Glomerular visceral epithelial cell (primary cell): ENCODE data around the gene CHST11.

Experiments
- DNase-seq: peaks from one replicate; pipeline ENCODE4 v3.0.0-alpha.2; 2016; ENCODE audit errors: extremely low spot score

CHST11 gene

DNA sequence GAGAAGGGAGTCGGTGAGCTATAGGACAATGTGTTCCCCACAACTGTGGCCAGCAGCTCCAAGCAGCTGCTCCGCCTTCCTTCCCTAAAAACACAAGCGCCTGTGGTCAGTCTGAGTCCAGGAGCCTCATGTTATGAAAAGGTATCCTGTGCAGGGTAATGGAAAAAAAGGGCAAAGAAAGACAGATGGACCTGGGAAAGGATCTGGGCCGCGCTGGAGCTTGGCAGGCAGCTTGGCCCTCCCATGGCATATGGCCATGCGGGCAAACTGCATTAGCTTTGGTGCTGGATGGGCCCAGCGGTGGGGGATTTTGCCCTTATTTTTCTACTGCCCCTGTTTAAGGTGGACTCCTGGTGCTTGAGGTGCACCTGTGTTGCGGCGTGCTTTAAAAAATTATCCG, 23.7 kb upstream of the CHST11 start:
- no peak for DNase-seq

DNA sequence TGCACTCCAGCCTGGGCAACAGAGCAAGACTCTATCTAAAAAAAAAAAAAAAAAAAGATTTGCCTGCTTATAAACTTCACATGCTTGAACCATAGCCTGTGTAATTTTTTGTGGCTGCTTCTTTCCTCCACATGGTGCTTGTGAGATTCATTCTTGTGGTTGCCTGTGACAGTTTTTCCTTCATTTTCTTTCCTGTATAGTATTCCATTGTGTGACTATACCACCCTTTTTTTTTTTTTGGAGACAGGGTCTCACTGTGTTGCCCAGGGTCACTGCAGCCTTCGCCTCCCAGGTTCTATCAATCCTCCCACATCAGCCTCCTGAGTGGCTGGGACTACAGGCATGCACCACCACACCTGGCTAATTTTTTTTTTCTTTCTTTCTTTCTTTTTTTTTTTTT, 22.6 kb upstream of the CHST11 start:
- no peak for DNase-seq

DNA sequence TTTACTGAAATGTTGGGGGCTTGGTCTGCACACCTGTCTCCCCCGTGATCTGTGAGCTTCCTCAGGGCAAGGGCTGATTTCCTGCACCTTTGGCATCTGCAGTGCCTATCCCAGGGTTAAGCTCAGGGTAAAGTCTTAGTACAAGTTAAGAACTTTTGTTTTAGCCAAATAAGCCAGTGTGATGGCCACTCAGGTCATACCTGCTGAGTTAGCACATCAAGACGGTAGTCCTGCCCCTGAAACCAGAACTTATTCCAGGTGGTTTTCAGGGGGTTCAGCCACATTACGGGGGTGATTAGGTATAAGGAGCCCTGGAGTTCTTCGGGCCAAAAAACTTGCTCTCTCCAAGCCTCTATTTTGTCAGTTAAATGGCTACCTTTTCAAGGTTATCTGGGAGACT, 21.6 kb upstream of the CHST11 start:
- no peak for DNase-seq

GRCh38 chr12:104435765-104436164, 21.0 kb upstream of the CHST11 start:
- DNase-seq = no peak

GRCh38 chr12:104436790-104437189, 20.0 kb upstream of the CHST11 start:
- no peak for DNase-seq

GRCh38 chr12:104438134-104438533, 18.6 kb upstream of the CHST11 start:
- no peak for DNase-seq

GRCh38 chr12:104439137-104439536, 17.6 kb upstream of the CHST11 start:
- no peak for DNase-seq

DNA sequence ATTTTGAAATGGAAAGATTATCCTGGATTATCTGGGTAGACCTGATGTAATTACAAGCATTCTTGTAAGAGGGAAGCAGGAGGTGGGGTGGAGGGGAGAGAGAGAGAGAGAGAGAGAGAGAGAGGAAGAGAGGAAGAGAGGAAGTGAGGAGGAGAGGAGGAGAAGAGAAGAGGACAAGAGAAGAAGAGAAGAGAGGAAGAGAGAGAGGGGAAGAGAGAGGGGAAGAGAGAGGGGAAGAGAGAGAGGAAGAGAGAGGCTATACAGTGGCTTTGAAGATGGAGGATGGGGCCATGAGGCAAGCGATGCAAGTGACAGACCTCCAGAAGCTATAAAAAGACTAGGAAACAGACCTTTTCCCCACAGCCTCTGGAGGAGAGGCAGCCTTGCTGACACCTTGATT, 13.7 kb upstream of the CHST11 start:
- DNase-seq = no peak

DNA sequence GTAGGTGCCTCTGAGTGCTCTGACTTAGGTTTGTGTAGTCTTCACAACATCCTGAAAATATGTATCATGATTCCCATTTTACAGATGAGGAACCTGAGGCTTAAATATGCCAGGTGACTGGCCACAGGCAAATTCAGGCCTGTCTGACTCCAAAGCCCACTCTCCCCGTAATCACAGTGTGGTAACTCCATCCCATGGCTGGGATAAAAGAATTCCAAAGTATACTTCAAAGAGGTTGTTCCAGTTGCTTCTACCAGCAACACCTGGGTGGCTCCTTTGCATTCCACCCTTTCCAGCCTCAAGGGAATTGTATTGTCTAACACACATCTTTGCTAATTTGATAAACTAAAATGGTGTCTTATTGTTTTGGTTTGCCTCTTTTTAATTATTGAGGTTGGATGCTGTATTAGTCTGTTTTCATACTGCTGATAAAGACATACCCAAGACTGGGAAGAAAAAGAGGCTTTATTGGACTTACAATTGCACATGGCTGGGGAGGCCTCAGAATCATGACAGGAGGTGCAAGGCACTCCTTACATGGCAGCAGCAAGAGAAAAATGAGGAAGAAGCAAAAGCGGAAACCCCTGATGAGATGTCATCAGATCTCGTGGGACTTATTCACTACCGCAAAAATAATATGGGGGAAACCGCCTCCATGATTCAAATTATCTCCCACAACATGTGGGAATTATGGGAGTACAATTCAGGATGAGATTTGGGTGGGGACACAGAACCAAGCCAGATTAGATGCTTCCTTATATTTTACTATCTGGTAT, 9.9 kb upstream of the CHST11 start:
- DNase-seq = no peak

- DNase-seq = no peak
Observed at GRCh38 chr12:104448031-104448430, 8.7 kb upstream of the CHST11 start.

GRCh38 chr12:104448451-104448850, 8.3 kb upstream of the CHST11 start:
- no peak for DNase-seq

GRCh38 chr12:104450700-104451099, 6.0 kb upstream of the CHST11 start:
- no peak for DNase-seq

GRCh38 chr12:104452087-104452486, 4.7 kb upstream of the CHST11 start:
- DNase-seq = no peak

GRCh38 chr12:104453133-104453532, 3.6 kb upstream of the CHST11 start:
- DNase-seq = no peak

- DNase-seq = peak; percentile 77
Observed at GRCh38 chr12:104454997-104455396, 1.8 kb upstream of the CHST11 start.

DNA sequence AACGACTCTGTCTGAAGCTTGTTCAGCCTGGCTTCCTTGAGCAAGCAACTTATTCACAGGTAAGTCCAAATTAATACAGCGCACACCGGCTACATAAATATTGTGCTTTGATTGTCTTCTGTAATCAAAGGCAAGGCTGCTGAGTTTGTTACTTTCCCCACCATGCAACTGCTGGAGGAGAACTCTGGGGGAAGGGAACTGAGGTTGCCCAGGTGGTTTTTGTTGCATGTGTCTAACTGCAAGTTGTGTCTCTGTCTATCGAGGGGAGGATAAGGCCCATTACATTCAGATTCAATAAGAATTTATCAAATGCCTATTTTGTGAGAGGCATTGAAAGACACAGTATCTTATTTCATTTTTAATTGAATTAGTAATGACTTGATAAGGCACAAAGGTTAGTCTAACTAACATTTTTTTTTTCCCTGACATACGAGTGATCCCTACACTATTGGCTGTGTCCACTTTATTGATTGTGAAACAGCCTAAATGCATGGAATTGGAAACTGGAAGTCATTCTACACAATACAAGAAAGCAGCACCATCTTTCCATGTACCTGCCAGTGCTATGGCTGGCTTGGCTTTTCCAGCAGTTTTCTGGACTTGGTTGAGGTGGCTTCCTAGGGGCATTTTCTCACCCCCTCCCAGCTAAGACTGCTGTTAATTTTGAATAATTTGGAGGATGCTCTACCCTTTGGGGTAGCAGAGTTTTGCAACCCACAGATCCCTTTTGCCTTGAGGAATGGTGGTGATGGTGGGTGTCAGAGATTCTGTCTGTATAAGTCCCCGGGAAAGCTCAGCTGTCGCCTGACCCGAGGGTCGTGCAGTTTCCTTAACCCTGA, 951 bp upstream of the CHST11 start:
- no peak for DNase-seq

GRCh38 chr12:104456950-104457745, 400 bp downstream of the CHST11 start:
- DNase-seq = peak; percentile 72

GRCh38 chr12:104457746-104458693, 1.3 kb downstream of the CHST11 start:
- DNase-seq = peak; percentile 16

DNA sequence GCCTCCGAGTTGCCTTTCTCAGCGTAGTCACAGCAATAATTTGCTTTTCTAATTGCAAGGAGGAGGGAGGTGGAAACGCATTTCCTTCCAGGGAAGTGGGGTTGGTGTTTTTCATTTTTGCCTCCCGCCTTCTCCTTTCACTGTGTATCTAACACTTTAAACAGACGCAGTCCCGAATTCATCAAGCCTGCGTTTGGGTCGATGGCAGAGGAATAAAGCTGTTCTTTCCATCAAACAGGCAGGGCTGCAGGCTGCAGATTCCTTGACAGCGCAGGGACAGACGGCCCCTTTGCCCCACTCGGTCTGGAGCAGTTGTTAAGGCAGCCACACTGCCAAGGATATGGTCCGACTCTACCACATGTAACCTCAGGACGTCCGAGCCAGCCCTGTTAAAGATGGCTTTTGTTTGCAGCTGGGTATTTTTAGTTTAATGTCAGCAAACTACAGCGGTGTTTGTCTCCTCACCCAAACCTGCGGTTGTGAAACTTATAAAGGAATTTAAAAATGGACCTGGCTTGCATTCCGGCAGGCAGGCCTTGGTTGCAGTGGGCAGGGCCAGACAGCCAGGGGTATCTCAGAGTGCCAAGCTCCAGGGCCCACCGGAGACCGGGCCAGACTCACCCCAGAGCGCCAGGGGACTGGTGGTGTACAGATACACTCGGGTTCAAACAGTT, 2.1 kb downstream of the CHST11 start:
- peak; percentile 29 for DNase-seq

- DNase-seq = no peak
Observed at GRCh38 chr12:104459368-104459909, 2.7 kb downstream of the CHST11 start.
